ENCODE results near the gene PTPRG.

GRCh38 chr3:61704807-61705206 lies 143.4 kb downstream of the PTPRG start:
- no peak for TF ChIP-seq CTCF (IDR thresholded peaks at IDR 0.05)
- no peak for TF ChIP-seq POLR2A (IDR thresholded peaks at IDR 0.05)

Measured in right lobe of liver (tissue), 4 donors.